Anterior cingulate cortex (tissue), 58 donors: ENCODE data around the gene LTBR.

Experiments
- DNase-seq, 58 donors: peaks; one replicate each; lab custom pipeline; 2025; lab: John Stamatoyannopoulos, UW

LTBR gene

DNA sequence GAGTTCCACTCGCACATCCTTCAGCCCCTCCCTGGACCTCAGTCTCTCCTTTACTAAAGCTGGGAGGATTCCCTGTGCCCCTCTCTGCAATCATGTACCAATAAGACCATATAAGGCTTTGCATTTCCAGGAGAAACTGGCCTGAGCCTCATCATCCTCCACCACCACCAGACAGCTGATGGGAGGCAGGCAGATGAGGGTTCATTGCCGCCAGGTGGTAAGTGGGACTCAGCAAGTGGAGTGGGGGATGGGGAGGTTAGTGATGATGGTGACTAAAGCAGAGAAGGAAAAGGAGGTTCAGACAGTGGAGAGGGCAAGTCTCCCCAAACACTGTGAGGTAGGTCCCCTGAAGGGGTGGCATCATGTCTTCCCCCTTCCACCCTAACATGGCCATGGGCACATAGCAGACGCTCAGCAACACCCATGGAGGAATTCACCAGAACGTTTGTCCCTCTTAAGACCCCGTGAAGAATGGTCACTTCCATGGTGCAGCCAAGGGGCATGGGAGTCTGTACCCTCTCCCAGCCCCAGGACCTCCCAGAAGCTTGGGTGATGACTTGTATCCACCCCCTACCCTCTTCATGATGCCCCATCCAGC is 37.6 kb upstream of the LTBR start:
- DNase-seq: no peak

DNA sequence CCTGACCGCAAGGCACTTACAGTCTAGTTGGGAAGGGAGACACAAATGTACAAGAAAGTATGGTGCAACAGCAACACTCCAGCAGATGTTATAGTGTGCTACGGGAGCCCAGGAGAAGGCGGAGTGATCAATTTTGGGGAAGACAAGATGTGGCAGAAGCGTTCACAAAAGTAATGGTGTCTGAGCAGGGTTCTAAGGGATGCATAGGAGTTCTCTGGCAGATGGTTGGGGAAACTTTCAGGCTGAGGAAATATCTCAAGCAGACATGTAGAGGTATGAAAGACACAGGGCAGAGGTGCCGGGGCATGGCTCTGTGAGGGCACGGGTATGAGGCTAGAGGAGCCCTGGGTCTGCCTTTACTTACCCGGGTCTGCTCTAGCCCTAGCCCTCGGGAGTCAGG is 37.0 kb upstream of the LTBR start:
- DNase-seq: no peak

DNA sequence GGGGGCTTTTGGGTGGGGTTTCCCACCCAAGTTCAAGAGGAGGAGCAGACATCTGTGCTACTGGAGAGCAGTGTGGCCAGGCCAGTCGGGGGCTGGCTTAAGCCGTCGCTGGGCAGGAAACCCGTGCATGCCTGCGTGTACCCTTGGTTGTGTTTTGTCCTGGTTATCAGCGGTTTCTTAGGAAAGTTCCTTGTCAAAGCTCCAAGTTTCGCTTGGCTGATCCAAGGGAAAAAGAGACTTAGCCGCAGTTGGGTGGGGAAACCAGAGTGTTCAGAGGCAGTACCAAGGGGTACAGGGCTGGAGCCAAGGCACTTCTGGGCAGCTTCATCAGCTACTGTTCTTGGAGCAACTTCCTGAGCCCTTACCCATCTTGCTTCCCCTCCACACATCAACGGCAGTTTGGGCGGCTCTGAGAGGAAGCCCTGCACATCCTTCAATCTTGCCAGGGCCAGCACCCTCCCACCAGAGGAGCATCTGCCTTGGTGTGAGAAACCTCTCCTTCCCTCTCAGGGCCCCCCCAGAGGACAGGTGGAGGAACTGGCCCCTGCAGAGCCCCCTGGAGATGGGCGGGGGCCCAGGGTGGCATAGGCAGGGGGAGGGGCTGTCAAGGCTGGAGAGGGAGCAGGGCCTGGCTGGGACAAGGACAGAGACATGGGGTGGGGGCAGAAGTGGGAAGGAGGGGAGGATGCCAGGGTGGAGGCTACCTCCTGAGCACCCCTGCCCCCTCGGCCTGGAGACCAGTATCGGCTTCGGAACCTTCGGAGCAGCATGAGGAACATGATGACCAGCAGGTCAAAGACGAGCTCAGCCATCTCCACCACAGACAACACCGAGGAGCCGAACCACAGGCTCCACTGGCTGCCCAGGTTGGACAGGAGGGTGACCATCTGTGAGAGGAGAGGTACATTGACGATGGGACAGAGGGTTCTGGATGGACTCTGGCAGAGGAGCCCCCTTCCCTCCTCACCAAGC is 36.3 kb upstream of the LTBR start:
- DNase-seq: peak in 1 of 58 donors; percentile 29

DNA sequence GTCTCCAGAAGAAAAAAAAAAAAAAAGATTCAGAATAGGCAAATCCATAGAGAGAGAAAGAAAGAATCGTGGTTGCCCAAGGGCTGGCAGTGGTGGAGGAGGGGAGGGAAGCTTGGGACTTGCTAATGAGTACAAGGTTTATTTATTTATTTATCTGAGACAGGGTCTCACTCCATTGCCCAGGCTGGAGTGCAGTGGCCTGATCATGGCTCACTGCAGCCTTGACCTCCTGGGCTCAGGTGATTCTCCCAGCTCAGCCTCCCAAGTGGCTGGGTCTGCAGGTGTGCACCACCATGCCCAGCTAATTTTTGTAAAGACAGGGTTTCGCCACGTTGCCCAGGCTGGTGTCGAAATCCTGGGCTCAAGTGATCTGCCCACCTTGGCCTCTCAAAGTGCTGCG is 32.3 kb upstream of the LTBR start:
- no peak for DNase-seq

DNA sequence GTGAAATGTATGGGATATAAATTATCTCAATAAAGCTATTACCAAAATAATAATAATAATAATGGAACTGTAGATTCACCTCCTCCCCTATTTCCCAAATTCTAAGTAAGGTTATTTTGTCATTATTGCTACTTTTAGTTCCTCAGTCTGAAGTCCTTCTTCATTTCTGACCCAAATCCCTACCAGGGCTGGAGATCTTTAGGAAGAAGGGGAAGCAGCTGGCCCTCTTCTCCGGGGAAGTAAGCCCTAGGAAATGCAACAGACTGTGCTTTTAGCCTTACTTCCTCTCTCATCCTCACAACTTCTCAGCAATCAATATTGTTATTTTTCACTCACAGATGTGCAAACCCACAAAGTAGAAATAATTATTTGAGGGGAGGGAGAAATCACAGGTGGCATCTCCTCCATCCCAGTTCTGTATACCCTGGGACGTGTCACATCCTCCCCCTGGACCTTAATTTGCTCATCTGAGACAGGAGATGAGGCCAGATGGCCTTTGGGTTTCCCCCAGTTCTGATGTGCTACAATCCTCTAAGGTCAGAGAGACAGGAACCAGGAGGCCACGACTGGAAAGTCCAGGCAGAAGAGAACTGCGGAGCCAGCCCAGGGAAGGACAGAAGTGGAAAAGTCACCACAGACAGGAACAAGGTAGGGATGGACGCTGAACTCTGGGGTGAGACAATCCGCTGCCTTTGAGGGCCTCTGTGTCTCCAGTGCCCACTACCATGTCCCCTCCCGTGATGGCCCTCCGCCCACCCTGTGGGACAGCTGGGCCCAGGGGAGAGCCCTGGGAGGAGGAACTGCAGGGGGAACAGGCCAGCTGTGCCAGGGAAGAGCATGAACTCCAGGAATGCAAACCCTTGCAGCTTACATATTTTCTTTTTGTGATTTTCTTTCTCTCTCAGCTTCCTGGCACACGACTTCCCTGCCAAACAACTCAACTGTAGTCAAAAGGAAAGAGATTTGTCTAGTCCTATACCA is 31.5 kb upstream of the LTBR start:
- DNase-seq: no peak

DNA sequence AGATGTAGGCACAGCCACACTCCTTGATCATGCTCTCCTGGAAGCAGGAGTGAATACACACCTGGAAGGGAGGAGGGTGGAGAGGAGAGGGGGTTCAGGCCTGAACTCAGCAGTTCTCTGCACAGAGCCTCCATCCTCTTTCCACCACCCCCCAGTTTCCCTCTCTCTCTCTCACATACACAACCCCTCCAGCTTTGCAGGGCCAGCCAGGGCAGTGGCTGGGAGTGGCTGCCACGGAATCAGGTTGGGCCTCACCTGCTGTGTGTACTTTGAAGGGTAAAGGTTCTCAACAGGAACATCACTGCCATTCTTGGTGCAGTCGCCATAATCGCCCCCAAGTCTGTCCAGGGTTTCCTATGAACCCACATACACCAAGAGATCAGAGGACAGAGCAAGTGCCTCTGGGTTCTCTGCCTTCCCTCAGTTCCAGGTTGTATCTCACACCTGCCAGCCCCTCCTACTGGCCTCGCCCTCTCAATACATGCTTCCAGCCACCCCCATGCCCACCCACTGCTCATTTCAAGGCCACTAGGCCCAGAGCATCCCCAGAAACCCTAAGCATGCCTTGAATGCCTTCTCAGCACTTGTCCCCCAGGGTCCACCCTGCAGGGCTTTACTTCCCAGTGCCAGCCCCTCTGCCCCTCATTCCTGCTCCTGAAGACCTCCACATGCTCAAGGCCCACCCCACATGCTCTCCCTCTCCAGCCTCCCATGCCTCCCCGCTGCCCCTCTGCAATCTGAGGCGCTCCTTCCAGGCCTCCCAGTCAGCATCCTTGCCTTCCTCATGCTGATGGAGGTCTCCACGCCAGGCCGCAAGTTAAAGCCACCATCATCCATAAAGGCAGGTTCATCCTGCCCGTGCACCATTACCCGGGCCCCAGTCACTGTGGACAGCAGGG is 29.2 kb upstream of the LTBR start:
- DNase-seq: no peak

DNA sequence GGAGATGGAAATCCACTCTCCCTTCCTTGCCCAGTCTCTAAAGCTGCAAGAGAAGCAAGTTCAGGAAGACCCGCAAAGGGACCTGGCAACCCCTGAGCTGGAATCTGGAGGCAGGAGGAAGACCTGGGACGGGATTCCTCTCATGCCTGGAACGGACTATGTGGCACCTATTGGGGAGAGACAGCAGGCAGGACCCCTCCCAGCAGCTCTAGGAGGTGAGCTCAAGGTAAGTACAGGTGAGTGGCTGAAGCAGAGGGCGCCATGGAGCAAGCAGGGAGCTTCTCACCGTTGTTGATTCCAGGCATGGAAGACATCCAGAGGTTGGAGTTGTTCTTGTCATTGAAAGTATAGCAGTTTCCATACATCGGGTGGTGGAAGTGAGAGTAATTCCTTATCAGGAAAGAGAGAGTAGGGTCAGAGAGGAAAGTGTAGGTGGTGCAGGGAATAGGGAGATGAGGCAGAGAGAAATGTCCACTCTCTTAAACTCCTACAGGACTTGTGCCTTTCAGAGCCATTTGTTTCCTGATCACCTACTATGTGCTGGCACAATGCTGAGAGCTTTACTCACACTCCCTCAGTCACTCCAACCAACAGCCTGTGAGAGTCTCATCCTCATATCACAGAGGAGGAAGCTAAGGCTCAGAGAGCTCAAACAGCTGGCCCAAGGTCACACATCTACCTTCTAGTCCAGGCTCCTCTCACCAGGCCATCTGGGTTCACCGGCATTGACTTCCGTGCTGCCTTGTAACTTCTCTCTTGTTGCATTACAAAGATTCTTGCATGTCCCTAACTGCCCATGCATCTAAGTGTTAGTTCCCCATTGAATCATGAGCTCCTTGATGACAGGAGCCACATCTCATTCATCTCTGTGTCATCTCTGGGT is 28.2 kb upstream of the LTBR start:
- no peak for DNase-seq

DNA sequence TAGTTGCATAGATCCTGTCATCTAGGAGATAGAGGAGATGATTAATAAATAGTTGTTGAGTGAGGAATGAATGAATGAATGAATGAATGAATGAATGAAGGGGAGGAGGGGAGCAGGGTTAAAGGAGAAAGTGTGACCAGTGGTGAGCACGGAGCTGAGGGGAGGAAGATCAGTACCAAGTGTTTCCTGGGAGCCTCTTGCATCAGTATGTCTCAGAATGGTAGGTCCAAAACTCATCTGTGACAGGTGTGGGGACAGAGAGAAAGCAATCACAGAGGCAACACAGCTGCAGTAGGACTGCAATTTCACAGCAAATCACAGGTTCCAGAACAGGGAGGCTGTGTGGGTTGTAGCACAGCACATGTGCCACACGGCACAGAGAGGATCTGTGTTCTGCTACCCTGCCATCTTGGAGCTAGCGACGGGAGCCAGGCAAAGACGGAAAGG is 27.6 kb upstream of the LTBR start:
- DNase-seq: no peak

DNA sequence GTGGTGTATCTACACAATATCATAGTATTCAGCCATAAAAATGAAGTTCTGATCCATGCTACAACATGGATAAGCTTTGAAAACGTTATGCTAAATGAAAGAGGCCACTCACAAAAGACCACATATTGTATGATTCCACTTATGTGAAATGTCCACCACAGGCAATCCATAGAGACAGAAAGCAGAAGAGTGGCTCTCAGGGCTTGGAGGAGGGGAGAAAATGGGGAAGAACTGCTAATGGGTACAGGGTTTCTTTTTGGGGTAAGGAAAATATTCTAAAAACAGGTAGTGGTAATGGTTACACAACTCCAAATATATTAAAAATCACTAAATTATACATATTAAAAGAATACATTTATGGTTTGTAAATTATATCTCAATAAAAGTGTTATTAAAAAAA is 25.1 kb upstream of the LTBR start:
- no peak for DNase-seq

DNA sequence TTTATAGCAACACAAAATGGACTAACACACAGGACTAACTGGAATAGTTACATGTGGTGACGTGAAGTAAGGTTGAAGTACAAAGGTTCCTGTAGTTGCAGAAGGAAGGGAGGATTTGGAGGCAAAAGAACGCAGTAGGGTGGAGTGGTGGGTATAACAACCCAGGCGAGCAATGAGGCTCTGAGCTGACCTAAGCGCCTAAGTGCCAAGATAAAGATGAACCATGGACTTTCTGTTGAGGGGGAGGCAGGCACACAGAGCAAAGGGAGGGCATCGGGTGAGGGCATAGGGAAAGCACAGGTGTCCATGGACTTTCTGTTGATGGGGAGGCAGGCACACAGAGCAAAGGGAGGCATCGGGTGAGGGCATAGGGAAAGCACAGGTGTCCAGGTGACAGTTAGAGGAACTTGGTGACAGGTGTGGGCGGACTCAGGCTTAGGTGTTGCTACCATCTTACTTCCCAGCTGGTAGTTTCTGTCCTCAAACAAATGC is 23.8 kb upstream of the LTBR start:
- DNase-seq: no peak

DNA sequence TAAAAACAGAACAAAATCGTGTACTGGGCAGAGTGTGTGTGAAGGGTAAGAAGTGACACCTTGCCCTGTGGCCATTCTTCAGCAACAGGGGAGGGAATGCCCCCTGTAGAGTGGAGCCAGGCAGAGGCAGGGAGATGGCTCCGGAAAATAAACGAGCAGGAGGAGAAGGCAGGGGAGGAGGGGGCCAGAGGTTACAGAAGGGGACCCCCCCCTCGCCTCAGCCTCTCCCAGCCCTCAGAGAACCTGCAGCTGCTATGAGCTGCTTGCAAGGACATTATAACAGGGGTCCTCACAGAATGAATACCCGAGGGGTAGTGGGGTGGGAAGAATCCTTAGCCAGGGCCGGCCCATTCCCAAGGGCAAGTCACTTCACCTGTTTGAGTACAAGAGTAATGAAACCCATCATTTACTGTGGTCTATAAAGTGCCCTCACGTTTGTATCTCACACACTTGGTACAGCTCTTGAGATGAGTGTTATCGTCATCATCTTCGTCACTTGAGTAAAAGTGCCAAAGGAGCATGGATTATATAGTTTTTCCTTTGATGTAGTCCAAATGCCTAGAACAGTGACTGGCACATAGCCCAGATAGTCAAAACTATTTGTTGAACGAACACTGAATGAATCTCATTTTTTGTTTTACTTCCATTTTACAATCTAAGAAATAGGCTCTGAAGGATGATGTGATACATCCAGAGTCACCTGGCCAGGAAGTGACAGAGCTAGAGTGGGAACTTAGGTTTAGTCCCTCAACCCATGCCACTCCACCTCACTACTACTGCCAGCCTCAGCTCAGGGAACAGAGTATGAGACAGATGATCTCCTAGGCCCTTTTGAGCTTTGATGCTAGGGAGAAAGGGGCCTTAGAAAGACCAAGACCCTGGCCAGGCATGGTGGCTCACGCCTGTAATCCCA is 23.1 kb upstream of the LTBR start:
- DNase-seq: no peak

DNA sequence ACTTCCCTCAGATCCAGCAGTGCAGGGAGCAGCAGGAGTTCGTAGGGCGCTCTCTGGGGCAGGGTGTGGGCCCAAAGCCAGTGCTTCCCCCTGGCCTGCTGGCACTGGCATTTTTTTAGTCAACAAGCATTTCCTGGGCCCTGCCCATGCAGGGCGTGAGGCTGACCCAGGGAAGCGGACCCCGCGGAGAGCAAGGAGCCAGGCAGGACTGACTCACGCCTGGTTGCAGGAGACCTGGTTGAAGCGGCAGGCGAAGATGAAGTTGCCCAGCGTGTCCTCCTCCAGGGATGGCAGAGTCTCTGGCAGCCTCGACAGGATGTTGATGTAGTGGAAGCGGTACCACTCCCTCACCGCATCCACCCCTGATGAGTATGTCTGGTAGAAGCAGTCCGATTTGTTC is 22.1 kb upstream of the LTBR start:
- DNase-seq: no peak

DNA sequence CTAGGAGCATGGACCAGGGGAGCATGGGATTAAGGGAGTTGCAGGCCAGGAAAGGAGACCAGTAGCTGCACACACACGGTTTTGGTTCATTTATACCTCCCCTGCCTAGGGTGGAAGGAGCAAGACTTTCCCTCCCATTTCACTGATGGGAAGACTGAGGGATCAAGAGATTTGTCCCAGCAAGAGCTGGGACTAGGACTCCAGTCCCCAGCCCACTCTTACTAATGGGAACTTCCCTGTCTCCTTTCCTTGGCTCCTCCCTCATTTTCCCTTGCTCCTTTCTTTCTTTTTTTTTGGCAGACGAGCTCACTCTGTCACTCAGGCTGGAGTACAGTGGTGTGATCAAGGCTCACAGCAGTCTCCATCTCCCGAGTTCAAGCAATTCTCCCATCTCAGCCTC is 21.6 kb upstream of the LTBR start:
- DNase-seq: no peak

DNA sequence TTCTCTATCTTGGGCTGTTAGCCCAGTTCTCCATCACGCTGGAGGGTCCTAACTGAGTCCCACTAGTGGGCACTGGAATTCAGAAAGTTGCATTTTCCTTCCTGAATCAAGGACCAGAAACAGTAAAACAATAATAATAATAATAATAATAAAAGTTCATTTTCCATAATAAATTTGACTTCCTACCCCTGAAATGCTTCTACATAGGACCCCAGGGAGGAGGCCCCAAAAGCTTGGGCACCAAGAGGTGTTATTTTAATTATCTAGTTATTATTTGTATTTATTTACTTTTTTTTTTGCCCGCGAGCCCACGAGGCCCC is 21.0 kb upstream of the LTBR start:
- DNase-seq: no peak

DNA sequence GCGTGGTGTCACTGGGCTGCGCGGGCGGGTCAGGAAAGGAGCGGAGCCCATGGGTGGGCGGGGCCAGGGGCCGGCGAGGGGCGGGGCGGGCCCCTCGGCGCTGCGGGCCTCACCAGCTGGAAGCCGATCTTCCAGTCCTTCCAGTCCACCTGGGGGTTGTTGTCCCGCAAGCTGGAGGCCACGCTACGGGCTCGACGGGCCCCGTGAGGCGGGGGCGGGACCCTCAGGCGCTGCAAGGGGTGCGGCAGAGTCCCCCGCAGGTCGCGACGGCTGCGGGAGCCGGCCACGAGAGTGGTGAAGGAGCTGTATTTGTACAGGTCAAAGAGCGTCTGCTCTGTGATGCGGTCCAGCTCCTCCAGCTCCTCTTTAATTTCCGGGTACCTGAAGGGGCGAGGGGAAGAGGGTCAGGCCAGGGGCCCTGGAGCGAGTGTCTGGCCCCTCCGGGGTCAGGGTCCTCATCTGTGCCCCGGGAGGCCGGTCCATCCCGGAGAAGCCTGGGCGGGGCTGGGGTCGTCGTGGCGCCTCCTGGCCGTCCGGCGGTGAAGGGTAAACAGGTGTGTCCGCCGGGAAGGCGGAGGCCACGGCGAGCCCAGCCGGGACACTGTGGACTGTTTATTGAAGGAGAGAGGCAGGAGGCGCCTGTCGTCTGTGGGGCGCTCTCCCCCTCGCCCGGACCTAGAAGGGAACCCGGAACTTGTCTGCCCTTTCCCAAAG is 20.5 kb upstream of the LTBR start:
- DNase-seq: peak in 10 of 58 donors; percentile 11 to 33 (median 18)

DNA sequence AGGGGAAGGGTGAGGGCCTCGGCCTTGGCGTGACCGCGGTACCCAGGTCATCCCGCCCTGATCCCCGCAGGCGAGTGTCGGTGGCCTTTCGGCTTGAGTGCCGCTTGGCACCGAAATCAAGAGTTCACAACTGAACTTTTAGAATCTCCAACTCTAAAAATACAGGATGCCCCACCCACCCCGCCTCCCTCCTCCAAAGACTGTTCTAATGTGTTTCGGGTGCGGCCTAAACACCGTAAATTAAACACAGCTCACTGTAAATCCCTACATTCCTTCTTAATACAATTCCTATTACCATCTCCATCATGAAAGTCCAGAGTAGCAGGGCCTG is 20.0 kb upstream of the LTBR start:
- no peak for DNase-seq
